Thoracic aorta (tissue), 2 donors: ENCODE results near the gene RAD51C. TPM values are rescaled to one million over a fixed set of nuclear protein-coding genes. Genes with fewer than 3 reads are reported as not detected.
"Not testable (repeated sequence)": the region's sequence is repeated elsewhere in the genome, so short reads cannot be mapped to it uniquely, and the experiment has no call there.

Experiments used
- ATAC-seq: fragments of 150-250 bp; one replicate; pipeline ENCODE4 v1.8.0; 2017; ENCODE audit warnings: low read depth; ENCODE audit not compliant: insufficient number of reproducible peaks, low FRiP score
- DNase-seq: peaks from one replicate; pipeline ENCODE4 v3.0.0-alpha.2; 2020; ENCODE audit warnings: low spot score
- H3K27ac ChIP-seq, 2 donors: fragments of 200-600 bp; sonication (generic); 1 replicate in 1 of 2; 2 replicates in 1 of 2; pipeline ENCODE4 v1.5.1; 2016; ENCODE audit warnings: mild to moderate bottlenecking in 2 of 2, moderate library complexity in 2 of 2
- H3K27me3 ChIP-seq: fragments of 200-600 bp; sonication (generic); replicated peaks from 2 replicates; pipeline ENCODE4 v1.6.0; 2016; ENCODE audit warnings: mild to moderate bottlenecking; ENCODE audit not compliant: insufficient read depth
- H3K36me3 ChIP-seq: fragments of 200-600 bp; sonication (generic); one replicate; pipeline ENCODE4 v1.5.1; 2016
- H3K4me1 ChIP-seq, 2 donors: fragments of 200-600 bp; sonication (generic); 1 replicate in 1 of 2; 2 replicates in 1 of 2; pipeline versions ENCODE4 v1.5.1 to v1.6.0; 2016; ENCODE audit warnings: low read depth in 2 of 2, mild to moderate bottlenecking in 1 of 2; ENCODE audit not compliant: control insufficient read depth in 1 of 2
- H3K4me3 ChIP-seq: fragments of 200-600 bp; sonication (generic); 2 replicates; pipeline ENCODE4 v1.5.1; 2016; ENCODE audit warnings: mild to moderate bottlenecking
- H3K9me3 ChIP-seq: fragments of 200-600 bp; sonication (generic); 2 replicates; pipeline ENCODE4 v1.5.1; 2016
- total RNA-seq, 2 donors: library from RNA; depleted of rRNA; stranded (reverse); fragments of >200 nt; gene quantifications; one replicate each; pipeline versions ENCODE4 v1.1.0 to v1.2.3, GENCODE V29; 2016
- TF ChIP-seq, protein P1 (sequence below): fragments of 200-600 bp; sonication (generic); IDR thresholded peaks from one replicate; pipeline ENCODE4 v1.5.1; 2019; ENCODE audit warnings: antibody characterized with exemption

RAD51C gene
- total RNA-seq, 2 donors from 2014 or later, result 14.6 to 15.4 TPM

DNA sequence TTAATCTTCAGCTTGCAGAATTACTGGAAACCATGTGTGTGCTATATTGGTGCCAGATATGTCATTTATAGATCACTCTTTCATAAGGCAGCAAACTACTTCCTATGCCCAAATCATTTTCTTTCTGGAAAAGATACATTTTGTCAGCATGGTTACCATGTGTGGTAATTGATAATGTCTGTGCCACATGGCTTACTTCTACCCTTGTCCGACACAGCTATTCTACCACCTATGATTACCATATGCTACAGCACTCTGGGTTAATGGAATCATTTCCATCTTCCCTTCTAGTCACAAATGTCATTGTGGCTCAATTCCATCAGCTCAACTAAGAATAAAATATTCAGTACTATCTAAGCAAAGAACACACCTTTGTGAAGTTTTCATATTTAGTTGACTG, 55.3 kb downstream of the RAD51C start:
- Histone ChIP-seq H3K27ac (no peak overlapping the region), H3K27me3 (no peaks in the 10 kb centered on the region), H3K9me3 (no peaks in the 10 kb centered on the region), H3K4me1 (no peaks in the 10 kb centered on the region), H3K4me3 (no peak overlapping the region), H3K36me3 (no peaks in the 10 kb centered on the region)
- ATAC-seq (no peak), DNase-seq (no peak)
- TF ChIP-seq, protein P1, sequence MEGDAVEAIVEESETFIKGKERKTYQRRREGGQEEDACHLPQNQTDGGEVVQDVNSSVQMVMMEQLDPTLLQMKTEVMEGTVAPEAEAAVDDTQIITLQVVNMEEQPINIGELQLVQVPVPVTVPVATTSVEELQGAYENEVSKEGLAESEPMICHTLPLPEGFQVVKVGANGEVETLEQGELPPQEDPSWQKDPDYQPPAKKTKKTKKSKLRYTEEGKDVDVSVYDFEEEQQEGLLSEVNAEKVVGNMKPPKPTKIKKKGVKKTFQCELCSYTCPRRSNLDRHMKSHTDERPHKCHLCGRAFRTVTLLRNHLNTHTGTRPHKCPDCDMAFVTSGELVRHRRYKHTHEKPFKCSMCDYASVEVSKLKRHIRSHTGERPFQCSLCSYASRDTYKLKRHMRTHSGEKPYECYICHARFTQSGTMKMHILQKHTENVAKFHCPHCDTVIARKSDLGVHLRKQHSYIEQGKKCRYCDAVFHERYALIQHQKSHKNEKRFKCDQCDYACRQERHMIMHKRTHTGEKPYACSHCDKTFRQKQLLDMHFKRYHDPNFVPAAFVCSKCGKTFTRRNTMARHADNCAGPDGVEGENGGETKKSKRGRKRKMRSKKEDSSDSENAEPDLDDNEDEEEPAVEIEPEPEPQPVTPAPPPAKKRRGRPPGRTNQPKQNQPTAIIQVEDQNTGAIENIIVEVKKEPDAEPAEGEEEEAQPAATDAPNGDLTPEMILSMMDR, result no peak

DNA sequence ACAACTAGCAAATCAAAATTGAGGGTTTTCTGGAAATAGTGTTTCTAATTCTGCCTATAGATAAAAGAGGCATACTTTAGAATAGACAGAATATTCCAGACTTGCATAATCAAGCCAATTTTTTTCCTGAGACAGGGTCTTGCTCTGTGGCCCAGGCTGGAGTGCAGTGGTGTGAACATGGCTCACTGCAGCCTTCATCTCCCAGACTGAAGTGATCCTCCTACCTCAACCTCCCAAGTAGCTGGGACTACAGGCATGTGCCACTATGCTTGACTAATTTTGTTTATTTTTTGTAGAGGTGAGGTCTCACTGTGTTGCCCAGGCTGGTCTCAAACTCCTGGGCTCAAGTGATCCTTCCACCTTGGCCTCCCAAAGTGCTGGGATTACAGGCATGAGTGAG, 57.2 kb downstream of the RAD51C start:
- not testable (repeated sequence) for H3K27ac ChIP-seq, H3K36me3 ChIP-seq, DNase-seq, ATAC-seq, H3K4me1 ChIP-seq, H3K9me3 ChIP-seq, H3K4me3 ChIP-seq, H3K27me3 ChIP-seq

DNA sequence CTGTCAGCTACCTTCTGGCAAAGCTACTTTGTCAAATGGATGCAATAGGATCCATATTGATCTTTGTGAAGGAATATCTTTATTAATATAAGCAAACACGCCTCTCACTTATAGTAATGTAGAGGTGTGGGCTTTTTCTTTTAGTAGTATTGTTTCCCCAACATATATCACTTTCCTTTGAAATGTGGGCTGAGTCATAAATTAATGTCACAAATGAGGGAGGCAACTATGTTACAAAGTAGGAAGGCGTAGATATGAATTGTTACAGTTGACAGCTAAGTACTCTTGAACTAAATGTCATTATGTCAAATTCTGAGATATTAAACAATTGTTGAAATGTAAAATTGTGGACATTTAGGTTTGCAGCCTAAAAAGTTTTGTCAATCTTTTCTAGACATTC, 60.6 kb downstream of the RAD51C start:
- Histone ChIP-seq H3K27ac (no peak overlapping the region), H3K4me3 (no peak overlapping the region), H3K27me3 (no peaks in the 10 kb centered on the region), H3K9me3 (no peaks in the 10 kb centered on the region), H3K36me3 (no peaks in the 10 kb centered on the region), H3K4me1 (peaks cover 14 to 19% of the 10 kb centered on the region in 2 donors)
- DNase-seq (no peak), ATAC-seq (no peak)
- TF ChIP-seq, protein P1, result no peak

DNA sequence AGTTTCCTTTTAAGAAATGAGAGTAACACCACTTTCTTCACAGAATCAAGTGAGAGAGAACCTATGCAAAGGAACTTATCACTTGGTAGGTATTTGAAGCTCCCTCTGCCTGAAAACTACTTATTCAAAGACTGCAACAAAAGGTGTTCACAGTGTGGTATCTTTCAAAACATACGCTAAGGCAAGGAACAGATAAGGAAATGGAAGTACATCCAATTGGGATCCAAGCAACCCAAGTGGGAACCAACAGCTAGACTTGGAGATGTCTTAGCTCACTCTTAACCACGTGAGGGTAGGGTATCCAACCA, 62.8 kb downstream of the RAD51C start:
- ATAC-seq (no peak), DNase-seq (no peak)
- no peak overlapping the region for H3K27ac ChIP-seq
- H3K36me3 ChIP-seq, result no peaks in the 10 kb centered on the region
- TF ChIP-seq, protein P1, result no peak
- H3K4me1 ChIP-seq, result peaks cover 14 to 19% of the 10 kb centered on the region in 2 donors
- H3K27me3 ChIP-seq, result no peaks in the 10 kb centered on the region
- peak overlapping the region; percentile 72 for H3K4me3 ChIP-seq
- H3K9me3 ChIP-seq, result no peaks in the 10 kb centered on the region

DNA sequence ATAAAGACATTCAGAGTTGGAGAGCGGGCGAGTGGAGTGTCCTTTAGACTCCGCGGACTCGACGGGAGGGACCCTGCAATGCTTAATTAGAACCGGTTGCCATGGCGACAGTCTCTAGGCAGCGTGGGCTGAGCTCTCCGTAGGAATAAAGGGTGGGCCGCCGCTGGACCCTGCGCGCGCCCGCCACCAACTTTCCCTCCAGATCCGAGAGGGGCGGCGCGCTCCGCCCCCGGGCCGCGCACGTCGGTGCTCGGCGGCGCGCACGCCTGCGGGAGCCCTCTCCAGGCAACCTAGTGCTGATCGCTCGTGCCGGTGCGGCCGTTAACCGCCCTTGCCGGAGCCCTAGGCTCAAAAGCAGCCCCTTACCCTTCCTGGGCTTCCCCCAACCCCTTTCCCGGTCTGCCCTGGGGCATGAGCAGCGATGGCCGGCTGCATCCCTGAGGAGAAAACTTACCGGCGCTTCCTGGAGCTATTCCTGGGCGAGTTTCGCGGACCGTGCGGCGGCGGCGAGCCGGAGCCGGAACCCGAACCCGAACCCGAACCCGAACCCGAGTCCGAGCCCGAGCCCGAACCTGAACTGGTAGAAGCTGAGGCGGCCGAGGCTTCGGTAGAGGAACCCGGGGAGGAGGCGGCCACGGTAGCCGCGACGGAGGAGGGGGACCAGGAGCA, 63.3 kb downstream of the RAD51C start, which contains the start of gene PPM1E:
TSS of gene PPM1E (plus strand) at position 278 of the 669 bp plus-strand sequence.
- no peak for DNase-seq
- no peaks in the 10 kb centered on the region for H3K9me3 ChIP-seq

More for the DNA sequence above, 63.3 kb downstream of the RAD51C start, which contains the start of gene PPM1E:
- Histone ChIP-seq H3K36me3 (no peaks in the 10 kb centered on the region), H3K4me1 (peaks cover 14 to 19% of the 10 kb centered on the region in 2 donors), H3K27me3 (no peaks in the 10 kb centered on the region), H3K4me3 (peak within 1 kb of the TSS; percentile 72), H3K27ac (peak within 1 kb of the TSS in 1 of 2 donors; percentile 2)
- TF ChIP-seq, protein P1, result no peak
- no peak for ATAC-seq
